GM12873 (cell line): ENCODE measurements around the gene CELF2.

Experiments used
- TF ChIP-seq, protein P1 (sequence below): IDR thresholded peaks from 2 replicates; pipeline ENCODE4 v1.5.1; 2012; ENCODE audit warnings: low read depth, mild to moderate bottlenecking, moderate library complexity, low read length, control low read depth; ENCODE audit not compliant: insufficient read depth; ENCODE audit errors: missing control alignments

The CELF2 gene

DNA sequence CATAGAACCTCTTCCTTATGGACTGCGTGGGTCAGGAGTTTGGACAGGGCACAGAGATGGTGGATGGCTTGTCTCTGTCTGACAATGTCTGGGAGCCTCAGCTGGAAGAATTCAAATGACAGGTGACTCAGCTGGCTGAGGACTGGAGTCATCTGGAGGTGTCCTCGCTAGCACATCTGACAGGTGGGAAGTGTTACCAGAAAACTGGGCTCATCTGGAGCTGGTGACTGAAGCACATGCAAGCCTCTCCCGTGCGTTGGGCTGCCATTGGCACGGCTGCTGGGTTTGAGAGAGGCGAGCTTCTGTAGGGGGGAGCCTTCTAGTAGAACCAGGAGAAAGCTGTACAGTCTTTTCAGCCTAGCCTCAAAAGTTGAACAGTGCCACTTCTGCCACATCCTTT lies 71.0 kb downstream of the CELF2 start:
- TF ChIP-seq, protein P1, sequence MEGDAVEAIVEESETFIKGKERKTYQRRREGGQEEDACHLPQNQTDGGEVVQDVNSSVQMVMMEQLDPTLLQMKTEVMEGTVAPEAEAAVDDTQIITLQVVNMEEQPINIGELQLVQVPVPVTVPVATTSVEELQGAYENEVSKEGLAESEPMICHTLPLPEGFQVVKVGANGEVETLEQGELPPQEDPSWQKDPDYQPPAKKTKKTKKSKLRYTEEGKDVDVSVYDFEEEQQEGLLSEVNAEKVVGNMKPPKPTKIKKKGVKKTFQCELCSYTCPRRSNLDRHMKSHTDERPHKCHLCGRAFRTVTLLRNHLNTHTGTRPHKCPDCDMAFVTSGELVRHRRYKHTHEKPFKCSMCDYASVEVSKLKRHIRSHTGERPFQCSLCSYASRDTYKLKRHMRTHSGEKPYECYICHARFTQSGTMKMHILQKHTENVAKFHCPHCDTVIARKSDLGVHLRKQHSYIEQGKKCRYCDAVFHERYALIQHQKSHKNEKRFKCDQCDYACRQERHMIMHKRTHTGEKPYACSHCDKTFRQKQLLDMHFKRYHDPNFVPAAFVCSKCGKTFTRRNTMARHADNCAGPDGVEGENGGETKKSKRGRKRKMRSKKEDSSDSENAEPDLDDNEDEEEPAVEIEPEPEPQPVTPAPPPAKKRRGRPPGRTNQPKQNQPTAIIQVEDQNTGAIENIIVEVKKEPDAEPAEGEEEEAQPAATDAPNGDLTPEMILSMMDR = no peak

DNA sequence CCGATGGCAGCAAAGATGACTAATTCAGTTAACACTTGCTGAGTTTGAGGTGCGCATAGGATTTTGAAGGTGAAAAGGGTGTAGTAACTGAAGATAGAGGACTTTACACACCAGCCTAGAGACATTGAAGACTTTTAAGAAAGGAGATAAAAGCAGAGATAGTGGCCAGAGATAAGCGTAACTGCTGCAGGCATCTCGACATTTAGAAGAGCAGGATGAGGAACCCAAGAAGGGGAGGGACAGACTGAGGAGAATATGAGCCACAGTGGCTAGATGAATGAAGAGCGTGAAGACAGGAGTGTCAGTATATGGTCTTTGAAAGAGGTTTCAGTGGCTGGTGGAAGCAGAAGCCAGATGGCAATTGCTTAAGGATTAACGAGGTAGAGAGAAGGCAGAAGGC lies 71.6 kb downstream of the CELF2 start:
- TF ChIP-seq, protein P1 = no peak

DNA sequence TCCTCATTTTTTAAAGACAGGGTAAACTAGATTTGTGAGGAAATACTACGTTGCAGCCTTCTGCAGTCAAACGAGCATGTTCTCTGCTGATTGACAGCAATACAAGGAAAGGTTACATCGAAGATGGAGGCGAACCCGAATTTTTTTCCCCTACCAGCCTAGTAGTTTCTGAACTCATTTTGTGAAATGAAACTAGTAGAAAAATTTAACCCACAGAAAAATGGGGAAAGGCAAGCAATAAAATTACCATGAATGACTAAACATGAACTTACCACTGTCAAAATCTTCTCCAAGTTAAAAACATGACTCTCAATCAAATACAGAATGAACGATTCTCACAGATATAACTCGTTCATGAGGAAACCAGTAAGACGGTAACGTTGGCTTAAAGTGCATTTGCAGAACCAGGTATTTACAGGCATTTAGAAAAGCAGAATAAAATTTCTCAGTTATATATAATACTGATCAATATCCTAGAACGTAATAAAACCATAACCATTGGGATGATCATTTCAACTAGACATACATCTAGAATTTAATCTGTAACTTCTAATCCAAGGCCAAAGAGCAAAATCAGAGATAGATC lies 73.9 kb downstream of the CELF2 start:
- TF ChIP-seq, protein P1 = no peak

DNA sequence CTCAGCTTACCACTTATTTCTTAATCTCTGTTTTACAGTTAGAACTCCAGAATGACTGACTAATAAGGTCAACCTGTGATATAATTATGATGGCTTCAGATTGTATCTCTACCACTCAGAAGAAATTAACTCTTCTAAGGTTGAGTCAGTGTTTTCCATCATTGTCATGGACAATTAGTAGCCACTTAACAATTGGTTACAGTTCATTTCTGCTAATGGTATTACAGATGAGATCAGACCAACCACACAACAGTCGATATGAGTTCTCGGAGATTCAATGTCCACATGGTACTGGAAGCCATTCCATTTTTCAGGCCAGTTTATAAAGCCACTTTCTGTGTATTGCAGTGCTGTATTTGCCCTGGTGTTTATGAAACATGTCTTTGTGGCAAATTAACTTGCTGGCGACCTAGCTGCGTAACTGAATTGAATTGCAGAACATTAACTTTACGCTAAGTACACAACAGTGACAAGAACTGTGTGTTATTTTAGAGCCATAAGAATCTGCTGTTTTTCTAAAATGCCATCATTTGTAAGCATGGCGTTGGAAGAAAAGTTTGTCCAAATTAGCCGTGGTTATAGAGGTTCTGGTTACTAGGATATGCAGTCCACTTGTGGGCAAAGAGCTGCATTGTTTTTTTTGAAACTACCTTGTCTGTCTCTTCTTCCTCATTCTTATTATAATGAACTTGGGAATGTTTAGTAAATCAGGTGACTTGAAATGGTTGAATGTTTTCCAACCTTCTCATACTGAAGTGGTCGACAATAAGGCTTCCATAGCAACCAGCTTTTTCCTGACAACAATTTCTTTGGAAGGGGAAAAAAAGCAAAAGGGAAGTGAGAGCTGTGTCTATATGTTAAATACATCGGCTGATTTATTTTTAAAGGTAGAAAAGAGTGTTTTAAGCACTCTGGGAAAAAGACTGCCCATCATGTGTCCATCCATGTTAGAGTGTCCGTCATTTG lies 76.4 kb downstream of the CELF2 start:
- TF ChIP-seq, protein P1 = no peak

DNA sequence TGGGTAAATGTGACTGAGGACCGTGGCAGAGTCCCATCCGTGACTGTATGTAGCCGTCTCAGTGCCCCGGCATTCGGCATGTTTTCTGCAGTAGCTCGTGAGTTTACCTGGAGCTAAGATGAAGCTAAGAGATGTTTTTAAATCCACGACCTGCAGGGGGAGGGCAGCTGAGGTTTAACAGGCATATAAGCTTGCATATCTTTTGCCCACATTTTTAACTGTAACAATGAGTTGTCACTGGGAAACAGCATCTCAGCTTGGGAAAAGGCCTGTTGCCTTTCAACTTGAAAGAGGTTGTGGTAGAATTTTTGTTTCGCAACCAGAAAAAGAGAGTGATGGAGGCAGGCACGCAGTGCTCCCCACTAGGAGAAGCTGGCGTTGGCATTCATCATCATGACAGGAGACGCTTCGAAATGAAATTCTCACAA lies 77.7 kb downstream of the CELF2 start:
- TF ChIP-seq, protein P1 = no peak

DNA sequence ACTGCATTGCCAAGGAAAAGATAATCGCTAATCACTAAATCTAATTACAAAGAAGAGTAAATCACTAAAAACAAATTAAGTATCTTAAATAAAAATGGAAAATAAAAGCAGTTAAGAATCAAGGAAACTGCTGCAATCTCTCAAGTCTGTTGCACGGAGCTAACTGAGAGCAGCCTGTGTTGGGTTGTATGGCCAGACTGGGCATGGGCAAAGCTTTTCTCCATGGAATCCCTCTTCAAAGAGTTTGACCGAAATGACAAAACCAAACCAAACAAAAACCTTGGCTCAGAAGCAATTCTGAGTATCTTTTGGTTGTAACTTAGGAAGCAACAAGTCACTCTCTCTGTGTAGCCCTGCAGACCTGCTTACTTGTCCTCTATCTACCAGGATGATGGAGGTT lies 78.8 kb downstream of the CELF2 start:
- TF ChIP-seq, protein P1 = no peak

DNA sequence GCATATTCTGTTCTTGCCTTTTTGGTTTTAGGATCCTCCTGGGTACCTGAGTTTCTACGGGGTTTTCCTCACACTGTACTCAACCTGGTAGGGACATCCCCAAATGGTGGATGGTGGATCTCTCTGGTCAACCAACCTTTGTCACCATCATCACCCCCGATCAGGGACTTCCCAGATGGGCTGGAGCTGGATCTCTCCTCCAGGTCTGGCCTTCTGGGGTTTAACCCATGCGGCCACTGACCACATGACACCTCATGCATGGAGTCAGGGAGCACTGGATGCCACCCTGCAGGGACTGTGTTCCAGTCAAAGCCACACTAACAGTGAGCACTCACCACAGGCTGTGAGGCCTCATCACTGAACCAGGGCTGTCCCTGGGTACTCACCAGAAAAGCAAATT lies 80.0 kb downstream of the CELF2 start:
- TF ChIP-seq, protein P1 = no peak
